GM19351 (cell line): ENCODE results near the gene NAA38.
"Not testable (repeated sequence)": the region's sequence is repeated elsewhere in the genome, so short reads cannot be mapped to it uniquely, and the experiment has no call there.

Source experiments
- ATAC-seq: cut with Tn5 transposase; IDR thresholded peaks from one replicate; pipeline ENCODE4 v1.9.1; 2021; ENCODE audit warnings: mild to moderate bottlenecking, moderate library complexity; ENCODE audit not compliant: unreplicated experiment

NAA38 gene

DNA sequence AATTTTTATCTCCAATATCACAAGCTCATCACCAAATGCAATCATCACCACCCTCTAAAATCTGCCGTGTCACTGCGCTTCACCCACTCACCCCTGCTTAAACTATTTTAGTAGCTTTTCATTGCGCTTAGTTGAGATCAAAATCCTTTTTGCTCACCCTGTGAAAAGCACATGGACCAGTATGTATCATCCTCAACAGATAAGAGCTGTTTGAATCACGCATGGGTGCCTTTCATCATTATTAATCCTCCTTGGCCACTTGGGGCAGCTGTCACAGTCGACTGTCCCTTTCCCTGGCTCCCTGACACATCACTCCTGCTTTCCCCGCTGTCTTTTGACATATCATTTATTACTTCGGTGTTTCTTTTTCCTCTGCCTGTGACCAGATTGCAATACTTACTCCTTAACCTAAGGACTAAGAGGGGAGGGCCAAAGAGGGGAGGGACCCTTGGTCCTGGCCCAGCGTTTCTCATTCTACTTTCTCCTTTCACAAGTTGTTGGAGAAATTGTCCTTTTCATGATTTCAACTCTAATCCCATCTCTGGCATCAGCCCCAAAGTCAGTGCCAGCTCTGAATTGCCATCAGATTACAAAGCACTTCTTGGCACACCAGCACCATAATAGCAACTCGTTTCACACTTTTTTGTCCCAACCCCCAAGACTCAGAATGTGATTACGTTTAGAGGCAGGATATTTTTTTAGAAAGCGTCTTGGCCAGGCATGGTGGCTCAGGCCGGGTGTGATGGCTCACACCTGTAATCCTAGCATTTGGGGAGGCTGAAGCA lies 32.0 kb downstream of the NAA38 start:
- no peak for ATAC-seq

GRCh38 chr17:7824021-7824924 lies 33.1 kb downstream of the NAA38 start:
- no peak for ATAC-seq

GRCh38 chr17:7823581-7824001 lies 33.8 kb downstream of the NAA38 start:
- no peak for ATAC-seq

DNA sequence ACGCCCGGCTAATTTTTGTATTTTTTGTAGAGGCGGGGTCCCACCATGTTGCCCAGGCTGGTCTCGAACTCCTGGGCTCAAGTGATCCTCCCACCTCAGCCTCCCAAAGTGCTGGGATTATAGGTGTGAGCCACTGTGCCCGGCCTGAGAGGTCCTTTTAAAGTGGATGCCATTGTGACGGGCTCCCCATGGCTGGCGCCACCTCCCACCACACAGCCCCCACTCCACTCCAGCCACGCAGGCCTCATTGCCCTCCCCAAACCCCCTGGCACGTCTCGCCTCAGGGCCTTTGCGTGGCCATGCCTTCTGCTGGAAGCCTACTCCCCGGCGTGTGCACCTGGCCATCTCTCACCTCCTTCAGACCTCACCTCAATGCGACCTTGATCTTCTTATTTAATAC lies 35.2 kb downstream of the NAA38 start:
- no peak for ATAC-seq

DNA sequence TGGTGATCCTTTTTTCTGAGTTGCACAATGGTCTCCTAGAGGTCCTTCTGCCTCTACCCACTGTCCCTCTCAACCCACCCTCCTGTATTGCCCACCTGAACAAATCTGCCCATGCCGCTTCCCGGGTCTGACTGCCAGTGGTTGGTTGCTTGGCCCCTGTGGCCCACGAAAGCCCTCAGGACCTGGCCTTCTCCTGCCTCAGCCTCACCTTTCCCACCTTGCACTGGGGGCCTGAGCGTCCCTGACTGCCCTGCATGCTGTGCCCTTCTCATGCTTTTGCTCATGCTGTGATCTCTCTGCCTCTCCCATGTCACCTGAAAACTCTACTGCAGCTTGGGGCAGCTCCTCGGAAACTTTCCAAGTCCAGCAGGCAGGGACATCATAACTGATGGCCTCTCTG lies 37.1 kb downstream of the NAA38 start:
- ATAC-seq = no peak

DNA sequence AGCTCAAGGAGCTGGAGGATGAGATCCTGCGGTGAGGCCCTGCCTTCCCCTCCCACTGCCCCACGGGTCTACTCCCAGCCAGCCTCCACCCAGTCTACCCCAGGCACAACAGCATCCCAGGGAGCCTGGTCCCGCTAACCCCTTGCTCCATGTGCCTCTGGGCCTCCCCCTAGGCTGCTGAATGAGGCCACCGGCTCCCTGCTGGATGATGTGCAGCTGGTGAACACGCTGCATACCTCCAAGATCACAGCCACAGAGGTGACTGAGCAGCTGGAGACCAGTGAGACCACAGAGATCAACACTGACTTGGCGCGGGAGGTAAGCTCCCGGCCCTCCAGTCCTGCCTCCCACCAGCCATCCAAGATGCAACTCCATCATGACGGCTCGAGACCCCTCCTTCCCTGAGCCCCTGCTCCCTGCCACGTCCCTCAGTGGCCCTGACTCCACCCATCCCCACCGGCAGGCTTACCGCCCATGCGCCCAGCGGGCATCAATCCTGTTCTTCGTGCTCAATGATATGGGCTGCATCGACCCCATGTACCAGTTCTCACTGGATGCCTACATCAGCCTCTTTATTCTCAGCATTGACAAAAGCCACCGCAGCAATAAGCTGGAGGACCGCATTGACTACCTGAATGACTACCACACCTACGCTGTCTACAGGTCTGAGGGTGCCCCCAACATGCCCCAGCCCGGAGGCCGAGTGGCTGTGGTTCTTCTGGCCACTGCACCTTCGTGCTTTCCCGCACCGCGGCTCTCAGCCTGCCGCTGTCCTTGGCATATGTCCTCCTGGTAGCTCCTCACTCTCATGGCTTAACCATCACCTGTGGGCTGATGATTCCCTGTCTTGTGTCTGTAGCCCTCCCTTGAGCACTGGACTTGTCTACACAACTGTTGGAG lies 38.4 kb downstream of the NAA38 start:
- no peak for ATAC-seq

- ATAC-seq = no peak
Measured at GRCh38 chr17:7818026-7818425, 39.3 kb downstream of the NAA38 start.

DNA sequence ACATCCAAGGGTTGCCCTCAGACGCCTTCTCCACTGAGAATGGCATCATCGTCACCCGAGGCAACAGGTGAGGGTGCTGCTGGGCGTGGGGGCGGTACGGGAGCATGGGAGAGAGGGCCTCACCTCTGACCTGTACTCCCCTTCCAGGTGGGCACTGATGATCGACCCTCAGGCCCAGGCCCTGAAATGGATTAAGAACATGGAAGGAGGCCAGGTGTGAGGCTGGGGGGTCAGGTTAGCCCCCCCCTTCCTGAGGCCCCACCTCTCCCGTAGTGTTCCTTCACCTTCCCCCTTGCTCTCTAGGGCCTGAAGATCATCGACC lies 39.8 kb downstream of the NAA38 start:
- ATAC-seq = no peak

DNA sequence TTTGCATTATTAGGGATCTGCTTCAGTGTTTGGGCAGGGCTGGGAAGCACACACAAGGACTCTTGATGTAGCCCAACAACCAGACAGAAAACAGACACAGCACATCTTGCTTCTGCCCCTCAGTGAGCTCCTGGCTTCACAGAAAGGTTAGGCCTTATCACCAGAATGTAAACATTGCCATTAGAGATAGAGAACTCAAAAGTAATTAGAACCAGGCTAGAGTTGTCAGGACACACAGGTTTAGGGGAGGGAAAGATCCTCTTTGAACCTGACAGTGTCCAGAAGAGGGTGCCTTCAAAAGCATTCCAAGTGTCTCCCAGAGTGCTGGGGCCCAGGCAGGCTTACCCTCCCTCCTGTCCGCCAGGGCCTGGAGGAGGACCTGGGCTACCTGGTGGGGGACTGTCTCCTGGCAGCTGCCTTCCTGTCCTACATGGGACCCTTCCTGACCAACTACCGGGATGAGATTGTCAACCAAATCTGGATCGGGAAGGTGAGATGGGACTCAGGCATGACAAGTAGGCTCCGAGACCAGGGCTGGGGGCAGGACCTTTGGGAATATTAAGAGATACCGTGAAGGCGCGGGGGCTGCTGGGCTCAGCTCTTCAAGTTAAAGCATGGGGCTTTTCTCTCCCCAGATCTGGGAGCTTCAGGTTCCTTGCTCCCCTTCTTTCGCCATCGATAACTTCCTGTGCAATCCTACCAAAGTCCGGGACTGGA lies 40.3 kb downstream of the NAA38 start:
- no peak for ATAC-seq

- no peak for ATAC-seq
Measured at GRCh38 chr17:7814969-7815368, 42.4 kb downstream of the NAA38 start.

DNA sequence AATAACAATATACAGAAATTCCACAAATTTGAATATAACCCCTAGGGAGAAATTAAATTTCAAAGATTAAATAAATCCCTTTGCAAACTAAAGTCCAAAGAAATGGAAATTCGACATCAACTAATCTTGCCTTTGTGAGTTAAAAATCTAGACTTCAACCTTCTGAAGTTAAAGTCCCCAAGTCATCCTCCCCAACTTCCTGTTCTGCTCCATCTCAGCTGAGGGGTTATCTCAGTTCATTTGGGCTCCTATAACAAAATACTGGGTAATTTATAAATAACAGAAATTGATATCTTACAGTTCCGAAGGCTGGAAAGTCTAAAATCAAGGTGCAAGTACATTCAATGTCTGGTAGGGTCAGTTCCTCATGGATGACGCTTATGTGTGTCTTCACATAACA lies 46.1 kb downstream of the NAA38 start:
- no peak for ATAC-seq

DNA sequence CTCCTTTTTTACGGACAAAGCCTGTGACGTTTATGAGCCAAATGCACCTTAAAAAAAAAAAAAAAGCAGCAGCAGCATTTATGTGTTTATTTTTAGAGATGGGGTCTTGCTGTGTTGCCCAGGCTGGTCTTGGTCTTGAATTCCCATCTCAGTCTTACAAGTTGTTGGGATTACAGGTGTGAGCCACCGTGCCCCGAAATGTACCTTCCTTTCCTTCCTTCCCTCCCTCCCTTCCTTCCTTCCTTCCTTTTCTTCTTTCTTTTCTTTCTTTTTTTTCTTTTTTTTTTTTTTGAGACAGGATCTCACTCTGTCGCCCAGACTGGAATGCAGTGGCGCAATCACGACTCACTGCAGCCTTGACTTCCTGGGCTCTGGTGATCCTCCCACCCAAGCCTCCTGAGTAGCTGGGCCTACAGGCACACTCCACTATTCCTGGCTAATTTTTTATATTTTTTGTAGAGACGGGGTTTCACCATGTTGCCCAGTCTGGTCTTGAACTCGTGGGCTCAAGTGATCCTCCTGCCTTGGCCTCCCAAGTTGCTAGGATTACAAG lies 47.5 kb downstream of the NAA38 start:
- ATAC-seq = not testable (repeated sequence)

GRCh38 chr17:7809086-7809790 lies 48.1 kb downstream of the NAA38 start:
- no peak for ATAC-seq

- no peak for ATAC-seq
Measured at GRCh38 chr17:7807206-7807605, 50.2 kb downstream of the NAA38 start.
